SU-DHL-6 (cell line): ENCODE measurements around the gene ANKRD33B.

Experiments
- H2AFZ ChIP-seq: fragments of 200-600 bp; sonication (generic); 2 replicates; pipeline ENCODE4 v1.6.1; 2014; ENCODE audit warnings: low read depth, mild to moderate bottlenecking, moderate library complexity, mixed read lengths, antibody characterized with exemption, low read length; ENCODE audit not compliant: severe bottlenecking
- H3F3A ChIP-seq: fragments of 200-600 bp; shearing (Covaris generic); 2 replicates; pipeline ENCODE4 v1.6.0; 2016; ENCODE audit warnings: antibody characterized with exemption, mild to moderate bottlenecking; ENCODE audit not compliant: insufficient read depth
- H3K27ac ChIP-seq: fragments of 200-600 bp; sonication (generic); 2 replicates; pipeline ENCODE4 v1.5.1; 2016; ENCODE audit warnings: low read depth, mild to moderate bottlenecking, low read length, moderate library complexity, mixed read lengths
- H3K27me3 ChIP-seq: fragments of 200-600 bp; sonication (generic), shearing (Covaris generic); 2 replicates; pipeline ENCODE4 v1.6.0; 2014; ENCODE audit warnings: mild to moderate bottlenecking, low read length
- H3K36me3 ChIP-seq: fragments of 200-600 bp; sonication (generic); 2 replicates; pipeline ENCODE4 v1.6.1; 2014; ENCODE audit warnings: mild to moderate bottlenecking, low read length, mixed read lengths
- H3K4me2 ChIP-seq: fragments of 300-600, 200-600 bp; shearing (Covaris generic), sonication (generic); 2 replicates; pipeline ENCODE4 v1.6.0; 2014; ENCODE audit warnings: low read length, low read depth, mild to moderate bottlenecking; ENCODE audit not compliant: poor library complexity, severe bottlenecking
- H3K4me3 ChIP-seq: fragments of 200-600 bp; sonication (generic); 2 replicates; pipeline ENCODE4 v1.5.1; 2014; ENCODE audit warnings: antibody characterized with exemption, low read length, mild to moderate bottlenecking, mixed read lengths; ENCODE audit not compliant: insufficient read depth, poor library complexity, severe bottlenecking
- H3K79me2 ChIP-seq: fragments of 200-600 bp; sonication (generic); 2 replicates; pipeline ENCODE4 v1.6.1; 2014; ENCODE audit warnings: mild to moderate bottlenecking, low read length, moderate library complexity; ENCODE audit not compliant: insufficient read depth
- H3K9ac ChIP-seq: fragments of 200-600 bp; sonication (generic); 2 replicates; pipeline ENCODE4 v1.7.0; 2014; ENCODE audit warnings: mild to moderate bottlenecking, low read length
- H3K9me2 ChIP-seq: fragments of 200-600 bp; sonication (generic); replicated peaks from 2 replicates; pipeline ENCODE4 v1.6.1; 2014; ENCODE audit warnings: low read length; ENCODE audit not compliant: insufficient read depth
- H3K9me3 ChIP-seq: fragments of 200-600 bp; sonication (generic); 2 replicates; pipeline ENCODE4 v1.6.1; 2014; ENCODE audit warnings: low read length, mixed read lengths; ENCODE audit not compliant: insufficient read depth
- H4K20me1 ChIP-seq: fragments of 200-600 bp; sonication (generic); 2 replicates; pipeline ENCODE4 v1.6.1; 2014; ENCODE audit warnings: low read depth, mild to moderate bottlenecking, antibody characterized with exemption, low read length, moderate library complexity, mixed read lengths
- CTCF ChIP-seq: fragments of 200-600 bp; sonication (generic); IDR thresholded peaks from one replicate; pipeline ENCODE4 v1.5.1; 2017; ENCODE audit warnings: antibody characterized with exemption, mild to moderate bottlenecking, low read length, moderate library complexity; ENCODE audit not compliant: insufficient read depth, poor library complexity, severe bottlenecking
- EZH2phosphoT487 ChIP-seq: fragments of 200-600 bp; sonication (generic), shearing (Covaris generic); conservative IDR thresholded peaks from 2 replicates; pipeline ENCODE4 v1.6.1; 2018; ENCODE audit warnings: mild to moderate bottlenecking, antibody characterized with exemption, low read length, moderate library complexity, mixed read lengths

The ANKRD33B gene

GRCh38 chr5:10537624-10538023 lies 26.2 kb upstream of the ANKRD33B start:
- H4K20me1 ChIP-seq = no peaks in the 10 kb centered on the region
- no peaks in the 10 kb centered on the region for H3K36me3 ChIP-seq
- H3K9me2 ChIP-seq = no peaks in the 10 kb centered on the region
- H3K4me3 ChIP-seq = no peak overlapping the region
- H3K9me3 ChIP-seq = no peaks in the 10 kb centered on the region
- no peaks in the 10 kb centered on the region for H3K27me3 ChIP-seq
- no peaks in the 10 kb centered on the region for H3K79me2 ChIP-seq
- H3K9ac ChIP-seq = 0 out of 2 replicates have a peak overlapping the region, but pooled peaks have one; percentile 7
- TF ChIP-seq EZH2phosphoT487 (no peak), CTCF (no peak)
- H3K27ac ChIP-seq = no peak overlapping the region
- H3K4me2 ChIP-seq = no peak overlapping the region
- no peaks in the 10 kb centered on the region for H3F3A ChIP-seq
- no peak overlapping the region for H2AFZ ChIP-seq

- H4K20me1 ChIP-seq = no peaks in the 10 kb centered on the region
- no peaks in the 10 kb centered on the region for H3K79me2 ChIP-seq
- no peaks in the 10 kb centered on the region for H3K27me3 ChIP-seq
- H3K4me2 ChIP-seq = no peak overlapping the region
- TF ChIP-seq EZH2phosphoT487 (no peak), CTCF (no peak)
- no peak overlapping the region for H2AFZ ChIP-seq
- H3K9me3 ChIP-seq = no peaks in the 10 kb centered on the region
- no peaks in the 10 kb centered on the region for H3K9me2 ChIP-seq
- no peak overlapping the region for H3K27ac ChIP-seq
- H3K9ac ChIP-seq = no peak overlapping the region
- no peaks in the 10 kb centered on the region; the same call in 1 of the 2 replicates for H3F3A ChIP-seq
- H3K36me3 ChIP-seq = no peaks in the 10 kb centered on the region
- no peak overlapping the region for H3K4me3 ChIP-seq
Observed at GRCh38 chr5:10538103-10538788, 25.6 kb upstream of the ANKRD33B start.

- Histone ChIP-seq H3K9ac (no peak overlapping the region), H3K4me2 (no peak overlapping the region), H3K9me3 (no peaks in the 10 kb centered on the region), H2AFZ (no peak overlapping the region), H3K27me3 (no peaks in the 10 kb centered on the region), H4K20me1 (no peaks in the 10 kb centered on the region), H3K9me2 (no peaks in the 10 kb centered on the region), H3K79me2 (no peaks in the 10 kb centered on the region), H3K27ac (no peak overlapping the region), H3F3A (no peaks in the 10 kb centered on the region; the same call in 1 of the 2 replicates), H3K4me3 (no peak overlapping the region), H3K36me3 (no peaks in the 10 kb centered on the region)
- TF ChIP-seq EZH2phosphoT487 = no peak
- no peak for TF ChIP-seq CTCF
Observed at GRCh38 chr5:10538789-10539686, 24.8 kb upstream of the ANKRD33B start.
